Effector memory CD4-positive, alpha-beta T cell (primary cell): ENCODE results near the gene SH3PXD2A.

Experiments used
- DNase-seq, 3 donors: peaks; one replicate each; pipeline ENCODE4 v3.0.0-alpha.2; 2020
- H3K27ac ChIP-seq: 2 replicates; pipeline ENCODE4 v1.7.0; 2013; ENCODE audit warnings: mild to moderate bottlenecking, low read length, moderate library complexity; ENCODE audit not compliant: insufficient read depth, poor library complexity, severe bottlenecking
- H3K27me3 ChIP-seq: replicated peaks from 2 replicates; pipeline ENCODE4 v1.7.0; 2013; ENCODE audit warnings: mild to moderate bottlenecking, low read length; ENCODE audit not compliant: insufficient read depth, control insufficient read depth, poor library complexity, severe bottlenecking
- H3K36me3 ChIP-seq: 2 replicates; pipeline ENCODE4 v1.7.0; 2013; ENCODE audit warnings: mild to moderate bottlenecking, low read length, moderate library complexity; ENCODE audit not compliant: control insufficient read depth, insufficient read depth
- H3K4me1 ChIP-seq: 2 replicates; pipeline ENCODE4 v1.7.0; 2013; ENCODE audit warnings: low read length, mild to moderate bottlenecking; ENCODE audit not compliant: control insufficient read depth, insufficient read depth, poor library complexity, severe bottlenecking
- H3K4me3 ChIP-seq: 2 replicates; pipeline ENCODE4 v1.7.0; 2013; ENCODE audit warnings: low read length, low read depth, mild to moderate bottlenecking; ENCODE audit not compliant: insufficient read depth, poor library complexity, severe bottlenecking
- H3K9me3 ChIP-seq: 2 replicates; pipeline ENCODE4 v1.7.0; 2013; ENCODE audit warnings: mild to moderate bottlenecking, low read length, moderate library complexity; ENCODE audit not compliant: control insufficient read depth

Gene SH3PXD2A

GRCh38 chr10:103859161-103860086 lies 4.0 kb upstream of the SH3PXD2A start:
- no peak overlapping the region for H3K27ac ChIP-seq
- no peaks in the 10 kb centered on the region for H3K36me3 ChIP-seq
- peak in 1 of 3 donors; percentile 36 for DNase-seq
- peaks cover 12% of the 10 kb centered on the region for H3K4me1 ChIP-seq
- H3K27me3 ChIP-seq: peaks cover 5% of the 10 kb centered on the region
- H3K9me3 ChIP-seq: no peaks in the 10 kb centered on the region
- H3K4me3 ChIP-seq: no peak overlapping the region

GRCh38 chr10:103858360-103858759 lies 3.0 kb upstream of the SH3PXD2A start:
- no peaks in the 10 kb centered on the region for H3K9me3 ChIP-seq
- no peak overlapping the region for H3K27ac ChIP-seq
- no peak overlapping the region for H3K4me3 ChIP-seq
- peaks cover 16% of the 10 kb centered on the region for H3K4me1 ChIP-seq
- no peak for DNase-seq
- H3K36me3 ChIP-seq: no peaks in the 10 kb centered on the region
- peaks cover 5% of the 10 kb centered on the region for H3K27me3 ChIP-seq

GRCh38 chr10:103856797-103857170 lies 1.4 kb upstream of the SH3PXD2A start:
- H3K4me3 ChIP-seq: no peak overlapping the region
- H3K36me3 ChIP-seq: no peaks in the 10 kb centered on the region
- H3K4me1 ChIP-seq: peaks cover 16% of the 10 kb centered on the region
- H3K27me3 ChIP-seq: peaks cover 5% of the 10 kb centered on the region
- H3K9me3 ChIP-seq: no peaks in the 10 kb centered on the region
- H3K27ac ChIP-seq: no peak overlapping the region
- DNase-seq: no peak

DNA sequence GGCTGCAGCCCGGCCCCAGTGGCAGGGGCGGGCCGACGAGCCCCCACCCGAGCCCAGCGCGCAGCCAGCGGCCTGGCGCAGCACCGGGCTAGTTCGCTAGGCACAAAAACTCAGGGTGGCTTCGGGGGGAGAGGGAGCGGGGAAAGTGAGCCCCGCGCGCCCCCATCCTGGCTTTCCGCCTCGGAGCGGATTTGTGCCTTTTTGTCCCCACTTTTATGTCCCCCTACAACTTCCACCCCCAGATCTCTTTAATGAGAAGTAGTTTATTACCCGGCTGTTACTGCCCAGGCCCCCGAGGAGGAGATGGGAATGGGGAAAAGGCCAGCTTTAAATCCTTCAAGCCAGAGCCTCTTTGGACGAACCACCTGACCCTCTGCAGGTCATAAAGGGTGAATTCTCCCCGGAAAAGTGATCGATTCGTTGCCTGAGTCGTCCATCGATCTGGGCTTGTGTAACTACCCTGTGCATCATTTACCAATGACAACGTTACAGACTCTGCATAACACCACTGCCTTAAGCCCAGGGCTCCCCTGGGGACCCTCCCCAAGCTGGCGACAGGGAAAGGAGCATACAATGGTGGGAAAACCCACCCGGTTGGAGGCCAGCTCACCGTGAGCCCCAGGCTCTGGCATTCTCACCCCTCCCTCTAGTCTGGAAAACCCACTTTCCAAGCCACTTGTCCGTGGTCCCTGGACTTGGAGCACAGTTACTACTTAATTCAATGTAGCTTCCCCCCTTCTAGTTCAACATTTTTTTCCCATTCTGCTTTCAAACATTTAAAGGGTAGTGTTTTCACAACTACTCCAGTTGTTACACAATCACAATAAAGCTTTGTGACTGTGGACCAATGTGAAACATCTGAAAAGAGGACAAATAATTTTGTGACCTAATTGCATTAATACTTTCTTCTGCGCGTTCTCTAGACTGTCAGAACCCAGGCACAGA lies 748 bp upstream of the SH3PXD2A start:
- Histone ChIP-seq H3K27me3 (peaks cover 5% of the 10 kb centered on the region), H3K36me3 (no peaks in the 10 kb centered on the region), H3K27ac (no peak overlapping the region), H3K4me3 (peak overlapping the region; percentile 44), H3K9me3 (no peaks in the 10 kb centered on the region), H3K4me1 (peaks cover 16% of the 10 kb centered on the region)
- no peak for DNase-seq

DNA sequence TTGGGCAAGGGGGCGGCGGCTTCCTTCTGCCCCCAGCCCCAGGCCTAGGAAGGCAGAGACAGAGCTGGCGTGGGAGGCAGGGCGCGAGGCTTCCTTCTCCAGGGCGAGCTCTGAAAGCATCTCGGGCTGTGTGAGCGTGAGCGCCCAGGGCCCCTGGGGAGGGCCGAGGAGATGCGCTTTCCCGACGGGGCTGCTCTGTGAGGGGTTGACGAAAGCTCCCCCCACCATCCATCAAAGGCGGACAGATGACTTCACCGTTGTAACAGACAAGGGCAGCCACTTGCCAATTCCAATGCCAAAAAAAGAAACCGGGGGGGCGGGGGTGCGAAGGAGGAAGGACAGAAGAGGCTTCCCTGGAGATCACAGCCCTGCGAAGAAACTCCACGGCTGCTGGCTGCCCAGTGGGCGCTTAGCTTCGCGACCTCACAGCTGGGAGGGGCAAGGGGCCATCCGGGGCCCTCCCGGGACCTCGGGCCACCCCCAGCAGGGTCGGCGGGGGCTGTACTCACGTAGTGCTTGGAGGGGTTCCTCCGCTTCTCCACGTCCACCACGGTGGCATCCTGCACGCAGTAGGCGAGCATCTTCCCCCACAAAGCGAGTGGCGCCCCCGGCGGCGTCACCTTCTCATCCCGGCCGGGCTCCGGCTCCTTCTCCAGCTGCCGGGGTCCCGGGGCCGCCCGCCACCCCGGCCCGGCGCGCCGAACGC lies 537 bp downstream of the SH3PXD2A start:
- Histone ChIP-seq H3K27me3 (peaks cover 5% of the 10 kb centered on the region), H3K27ac (no peak overlapping the region), H3K9me3 (no peaks in the 10 kb centered on the region), H3K4me3 (peak overlapping the region; percentile 62), H3K4me1 (peaks cover 16% of the 10 kb centered on the region), H3K36me3 (no peaks in the 10 kb centered on the region)
- no peak for DNase-seq

GRCh38 chr10:103854265-103854685 lies 1.1 kb downstream of the SH3PXD2A start:
- no peaks in the 10 kb centered on the region for H3K36me3 ChIP-seq
- DNase-seq: no peak
- peaks cover 16% of the 10 kb centered on the region for H3K4me1 ChIP-seq
- H3K27ac ChIP-seq: no peak overlapping the region
- H3K27me3 ChIP-seq: peaks cover 5% of the 10 kb centered on the region
- no peaks in the 10 kb centered on the region for H3K9me3 ChIP-seq
- H3K4me3 ChIP-seq: peak overlapping the region; percentile 62

- DNase-seq: no peak
- Histone ChIP-seq H3K9me3 (no peaks in the 10 kb centered on the region), H3K36me3 (no peaks in the 10 kb centered on the region), H3K4me1 (peaks cover 16% of the 10 kb centered on the region), H3K27ac (no peak overlapping the region), H3K27me3 (peaks cover 5% of the 10 kb centered on the region), H3K4me3 (no peak overlapping the region)
Observed at GRCh38 chr10:103853428-103854264, 1.7 kb downstream of the SH3PXD2A start.

- Histone ChIP-seq H3K9me3 (no peaks in the 10 kb centered on the region), H3K27me3 (peaks cover 5% of the 10 kb centered on the region), H3K4me3 (no peak overlapping the region), H3K36me3 (no peaks in the 10 kb centered on the region), H3K4me1 (peaks cover 16% of the 10 kb centered on the region), H3K27ac (no peak overlapping the region)
- no peak for DNase-seq
Observed at GRCh38 chr10:103852856-103853255, 2.5 kb downstream of the SH3PXD2A start.

DNA sequence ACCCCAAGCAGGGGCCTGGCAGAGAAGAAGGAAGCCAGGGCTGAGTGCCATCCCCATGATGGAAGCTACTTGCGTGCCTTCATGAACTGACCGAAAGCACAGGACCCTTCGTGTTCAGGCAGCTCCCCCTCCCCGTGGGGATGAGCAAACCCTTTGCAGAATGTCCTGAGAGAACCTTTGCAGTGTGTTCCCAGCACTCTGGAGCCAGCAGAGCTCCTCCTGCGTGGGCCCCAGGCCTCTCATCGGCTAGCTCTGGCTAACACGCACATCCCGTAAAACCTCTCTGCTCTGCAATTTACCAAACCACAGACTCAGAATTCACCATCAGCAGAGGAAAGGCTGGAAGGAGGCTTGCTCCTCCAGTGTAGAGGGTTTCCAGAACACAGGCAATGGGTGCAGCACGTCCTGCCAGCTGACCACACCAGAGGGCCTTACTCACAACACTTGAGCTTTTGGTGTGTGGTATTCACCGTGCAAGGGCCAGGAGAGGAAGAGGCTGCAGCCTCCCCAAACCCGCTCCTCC lies 3.1 kb downstream of the SH3PXD2A start:
- Histone ChIP-seq H3K9me3 (no peaks in the 10 kb centered on the region), H3K4me1 (peaks cover 16% of the 10 kb centered on the region), H3K36me3 (no peaks in the 10 kb centered on the region), H3K4me3 (no peak overlapping the region), H3K27me3 (peaks cover 5% of the 10 kb centered on the region), H3K27ac (no peak overlapping the region)
- DNase-seq: no peak
